GM10248 (cell line): ENCODE results near the gene TIGD6.

Experiments
- CTCF ChIA-PET: fragments of 300-600 bp; sonication (Branson Sonifier 250); formaldehyde crosslinking; extraction: SDS; loops from one replicate; lab custom pipeline; 2021; ENCODE audit warnings: antibody characterized with exemption; lab: Yijun Ruan, JAX
- POLR2A ChIA-PET: fragments of 350-650 bp; sonication (Branson Sonifier 250); formaldehyde crosslinking; extraction: SDS; loops from one replicate; lab custom pipeline; 2020; ENCODE audit warnings: antibody characterized with exemption; lab: Yijun Ruan, JAX
- DNase-seq: peaks from one replicate; pipeline ENCODE4 v3.0.0; 2012; ENCODE audit errors: extremely low spot score
- TF ChIP-seq, protein P1 (sequence below): IDR thresholded peaks from 2 replicates; pipeline ENCODE4 v1.5.1; 2012; ENCODE audit warnings: mild to moderate bottlenecking, low read depth; ENCODE audit errors: extremely low read depth, missing control alignments, control extremely low read depth

Gene TIGD6

DNA sequence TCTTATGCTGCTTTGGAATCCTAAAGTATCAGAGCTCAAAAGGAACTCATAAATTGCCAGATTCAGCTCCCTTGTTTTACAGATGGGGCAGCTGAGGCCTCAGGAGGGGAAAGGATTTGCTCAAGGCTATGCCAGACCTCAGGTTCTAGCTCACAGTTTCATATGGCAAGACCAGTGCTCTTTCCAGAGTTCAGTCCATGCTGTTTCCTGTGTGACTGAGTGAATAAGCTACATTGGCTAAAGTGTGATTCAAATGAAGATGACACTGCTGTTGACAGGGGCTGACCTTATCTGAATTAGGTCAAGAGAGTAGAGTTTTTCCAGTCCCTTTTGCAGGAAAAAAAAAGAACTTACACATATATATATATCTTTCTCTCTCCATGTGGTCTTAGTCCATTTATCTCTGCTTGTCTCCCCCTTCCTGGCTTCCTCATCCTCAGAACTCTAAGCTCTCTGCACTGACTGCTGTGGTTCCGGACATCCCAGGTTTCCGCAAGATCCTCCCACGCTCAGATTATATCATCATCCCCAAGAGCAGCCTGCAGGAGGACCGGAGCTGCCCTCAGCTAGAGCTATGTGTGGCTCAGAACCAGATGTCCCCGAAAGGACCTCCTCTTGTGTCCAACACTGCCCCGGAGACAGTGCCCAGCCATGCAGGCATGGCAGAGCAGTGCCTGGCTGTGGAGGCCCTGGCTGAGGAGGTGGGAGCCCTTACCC lies 9.4 kb upstream of the TIGD6 start:
- ChIA-PET CTCF (interaction anchor here (1.2 to 2.3 kb wide), 4 partner anchors 8 to 40 kb away, joined by 4 to 5 read pairs (median 4); partner anchors contain the start of genes HMGXB3 and TIGD6), POLR2A (interaction anchor here (1.2 kb wide), 1 partner anchor 9 kb away, joined by 3 read pairs; the partner anchor contains the start of genes HMGXB3 and TIGD6)
- TF ChIP-seq, protein P1, sequence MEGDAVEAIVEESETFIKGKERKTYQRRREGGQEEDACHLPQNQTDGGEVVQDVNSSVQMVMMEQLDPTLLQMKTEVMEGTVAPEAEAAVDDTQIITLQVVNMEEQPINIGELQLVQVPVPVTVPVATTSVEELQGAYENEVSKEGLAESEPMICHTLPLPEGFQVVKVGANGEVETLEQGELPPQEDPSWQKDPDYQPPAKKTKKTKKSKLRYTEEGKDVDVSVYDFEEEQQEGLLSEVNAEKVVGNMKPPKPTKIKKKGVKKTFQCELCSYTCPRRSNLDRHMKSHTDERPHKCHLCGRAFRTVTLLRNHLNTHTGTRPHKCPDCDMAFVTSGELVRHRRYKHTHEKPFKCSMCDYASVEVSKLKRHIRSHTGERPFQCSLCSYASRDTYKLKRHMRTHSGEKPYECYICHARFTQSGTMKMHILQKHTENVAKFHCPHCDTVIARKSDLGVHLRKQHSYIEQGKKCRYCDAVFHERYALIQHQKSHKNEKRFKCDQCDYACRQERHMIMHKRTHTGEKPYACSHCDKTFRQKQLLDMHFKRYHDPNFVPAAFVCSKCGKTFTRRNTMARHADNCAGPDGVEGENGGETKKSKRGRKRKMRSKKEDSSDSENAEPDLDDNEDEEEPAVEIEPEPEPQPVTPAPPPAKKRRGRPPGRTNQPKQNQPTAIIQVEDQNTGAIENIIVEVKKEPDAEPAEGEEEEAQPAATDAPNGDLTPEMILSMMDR, result no peak
- DNase-seq, result no peak

DNA sequence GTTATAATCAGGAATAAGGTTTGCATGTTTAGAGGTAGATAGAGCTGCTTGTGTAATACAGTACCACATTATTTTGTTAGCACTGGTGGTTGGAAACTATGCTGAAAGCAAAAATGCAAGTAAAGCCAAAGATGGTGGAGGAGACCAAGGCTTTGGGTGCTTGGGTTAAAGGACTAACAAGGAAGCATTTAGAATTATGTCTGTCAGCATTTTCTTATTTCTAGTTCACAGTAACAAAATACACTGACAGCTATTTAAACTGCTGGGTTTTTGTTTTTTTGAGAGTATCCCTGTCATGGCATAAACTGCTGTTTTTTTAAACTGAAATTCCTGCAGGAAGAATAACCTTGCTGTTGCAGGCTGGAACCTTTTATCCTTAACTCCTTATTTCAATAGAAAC lies 6.6 kb upstream of the TIGD6 start:
- TF ChIP-seq, protein P1, result no peak
- DNase-seq, result no peak
- POLR2A ChIA-PET, result no interaction called here
- CTCF ChIA-PET, result interaction anchor here (1.0 to 4.8 kb wide), 7 partner anchors 10 to 154 kb away, joined by 3 to 33 read pairs (median 4); no protein-coding TSS in a partner anchor

DNA sequence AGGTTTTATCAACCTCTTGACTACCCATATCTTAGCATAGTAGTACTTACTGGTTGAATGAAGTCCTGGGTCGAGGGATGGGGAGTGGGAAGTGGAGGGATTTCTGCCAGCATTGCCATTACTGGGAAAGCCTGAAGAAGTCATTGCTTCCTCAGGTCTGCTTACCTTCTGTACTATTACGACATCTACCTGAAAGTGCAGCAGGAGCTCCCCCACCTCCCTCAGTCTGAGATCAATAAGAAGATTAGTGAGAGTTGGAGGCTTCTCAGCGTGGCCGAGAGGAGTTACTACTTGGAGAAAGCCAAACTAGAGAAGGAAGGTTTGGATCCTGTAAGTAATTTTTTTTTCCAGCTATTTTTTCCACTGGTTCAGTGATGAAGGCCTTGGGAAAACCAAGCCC lies 5.9 kb upstream of the TIGD6 start:
- TF ChIP-seq, protein P1, result no peak
- ChIA-PET CTCF (interaction anchor here (0.9 to 4.8 kb wide), 6 partner anchors 9 to 154 kb away, joined by 3 to 33 read pairs (median 4); no protein-coding TSS in a partner anchor), POLR2A (no interaction called here)

DNA sequence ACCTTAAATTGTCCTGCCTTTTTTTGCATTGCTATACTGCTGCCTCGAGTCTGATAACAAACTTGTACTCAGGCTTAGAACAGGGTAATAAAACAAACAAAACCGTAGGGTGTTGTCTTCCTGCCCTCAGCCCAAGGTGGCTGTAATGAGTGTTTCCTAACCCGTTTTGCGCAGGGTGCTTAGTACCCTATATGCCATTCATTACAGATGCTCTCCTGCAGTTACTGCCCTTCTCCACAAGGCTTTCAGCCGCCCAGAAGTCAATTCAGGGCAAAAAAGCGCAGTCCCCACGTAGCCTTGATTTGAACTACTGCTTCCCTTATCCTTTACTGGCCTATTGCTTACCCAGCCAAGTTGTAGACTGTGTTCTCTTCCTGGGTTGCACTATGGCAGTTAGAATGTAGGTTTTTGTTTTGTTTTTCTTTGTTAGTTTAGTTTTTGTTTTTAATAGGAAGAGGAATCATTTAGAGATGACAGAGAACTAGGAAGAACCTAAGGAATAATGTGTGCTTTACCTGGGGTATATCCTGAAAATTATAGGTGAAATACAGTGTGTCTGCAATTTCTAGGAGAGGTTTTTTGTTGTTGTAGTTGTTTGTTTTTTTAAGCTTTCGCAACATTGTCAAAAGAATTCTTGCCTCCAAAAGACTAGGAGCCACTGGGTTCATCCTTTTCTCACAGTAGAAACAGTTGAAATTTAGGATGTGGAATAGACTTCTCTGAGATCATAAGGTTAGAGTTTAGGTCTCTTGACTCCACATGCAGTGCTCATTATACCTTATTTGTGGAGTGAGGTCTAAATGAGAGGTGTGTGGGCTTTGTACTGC lies 1.4 kb upstream of the TIGD6 start:
- TF ChIP-seq, protein P1, result peak; percentile 39
- ChIA-PET POLR2A (interaction anchor here (0.6 to 2.0 kb wide), 2 partner anchors 41 to 1614 kb away, joined by 7 to 11 read pairs; partner anchors contain the start of gene SLC26A2), CTCF (interaction anchor here (1.1 to 3.2 kb wide), 4 partner anchors 11 to 175 kb away, joined by 3 to 25 read pairs (median 5); no protein-coding TSS in a partner anchor)
- peak; percentile 75 for DNase-seq

More for the DNA sequence above, 5.9 kb upstream of the TIGD6 start:
- no peak for DNase-seq

DNA sequence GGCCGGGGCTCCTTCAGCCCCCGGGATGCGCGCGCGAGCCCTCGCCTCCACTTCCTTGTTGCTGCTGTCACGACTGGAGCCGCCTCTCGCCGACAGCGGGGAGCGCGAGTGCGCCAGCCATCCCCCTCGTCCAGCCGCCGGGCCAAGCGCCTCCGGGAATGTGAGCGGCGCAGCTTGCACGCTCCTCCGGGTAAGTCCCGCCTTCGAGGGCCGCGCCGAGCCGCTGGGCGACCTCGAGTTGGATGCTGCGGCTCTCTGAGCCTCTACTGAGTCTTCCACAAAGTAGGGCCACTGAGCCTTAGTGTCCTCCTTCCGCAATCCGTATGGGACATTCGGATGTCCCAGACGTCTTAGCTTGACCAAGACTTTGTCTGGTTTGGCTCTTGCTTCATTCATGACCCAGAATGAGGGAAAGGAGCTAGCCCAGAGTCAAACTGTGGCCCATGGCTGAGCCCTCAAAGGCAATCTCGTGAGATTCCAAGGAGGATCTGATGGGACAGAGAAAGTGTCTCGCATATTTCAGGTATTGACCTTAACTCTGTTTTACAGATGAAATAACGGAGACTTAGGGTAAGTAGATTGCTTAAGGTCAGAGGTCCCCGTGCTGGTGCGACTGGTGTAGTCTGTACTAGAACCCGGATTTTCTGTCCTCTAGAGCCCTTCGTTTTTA lies 671 bp upstream of the TIGD6 start:
- ChIA-PET POLR2A (interaction anchor here (0.6 to 2.0 kb wide), 3 partner anchors 9 to 1613 kb away, joined by 3 to 11 read pairs (median 7); partner anchors contain the start of gene SLC26A2), CTCF (interaction anchor here (2.8 to 3.2 kb wide), 2 partner anchors 10 to 20 kb away, joined by 7 to 25 read pairs; no protein-coding TSS in a partner anchor)
- DNase-seq, result peak; percentile 30
- TF ChIP-seq, protein P1, result no peak

DNA sequence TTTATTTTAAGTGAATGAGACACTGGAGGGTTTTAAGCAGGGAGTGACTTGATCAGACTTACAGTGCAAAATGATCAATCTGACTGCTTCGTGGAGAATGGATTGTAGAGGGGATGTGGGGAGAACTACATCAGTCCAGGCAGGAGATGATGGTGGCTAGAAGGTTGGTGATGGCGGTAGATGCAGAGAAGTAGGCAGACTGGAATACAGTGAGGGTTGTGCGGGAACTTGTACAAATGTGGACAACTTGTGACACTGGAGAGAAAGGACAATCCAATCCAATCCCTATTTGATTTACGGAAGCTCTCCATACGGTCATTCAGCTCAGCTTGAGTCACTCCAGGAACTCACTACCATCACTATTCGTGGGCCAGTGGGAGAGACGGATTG lies 593 bp downstream of the TIGD6 start:
- TF ChIP-seq, protein P1, result no peak
- ChIA-PET CTCF (interaction anchor here (0.6 to 3.2 kb wide), 8 partner anchors 9 to 682 kb away, joined by 3 to 25 read pairs (median 4); no protein-coding TSS in a partner anchor), POLR2A (interaction anchor here (0.5 to 2.0 kb wide), 4 partner anchors 9 to 494 kb away, joined by 3 to 11 read pairs (median 4); partner anchors contain the start of gene SLC26A2)
- DNase-seq, result no peak
